ENCODE measurements around the gene GPC6.

Gene GPC6

GRCh38 chr13:93714171-93714570 is 487.6 kb downstream of the GPC6 start:
- no peak for TF ChIP-seq CTCF (IDR thresholded peaks at IDR 0.05; ENCODE audit: control insufficient read depth, insufficient read depth, low read depth, low read length, missing control alignments)
- H3K4me3 ChIP-seq (ENCODE audit: control insufficient read depth, low read depth, low read length): no peak overlapping the region
- no peak for DNase-seq (ENCODE audit: low read depth)

- H3K4me3 ChIP-seq (ENCODE audit: control insufficient read depth, low read depth, low read length): no peak overlapping the region
- no peak for TF ChIP-seq CTCF (IDR thresholded peaks at IDR 0.05; ENCODE audit: control insufficient read depth, insufficient read depth, low read depth, low read length, missing control alignments)
- DNase-seq (ENCODE audit: low read depth): no peak
Measured at GRCh38 chr13:93715866-93716265, 489.3 kb downstream of the GPC6 start.

GRCh38 chr13:93716623-93717022 is 490.0 kb downstream of the GPC6 start:
- TF ChIP-seq CTCF (IDR thresholded peaks at IDR 0.05; ENCODE audit: control insufficient read depth, insufficient read depth, low read depth, low read length, missing control alignments): no peak
- DNase-seq (ENCODE audit: low read depth): no peak
- no peak overlapping the region for H3K4me3 ChIP-seq (ENCODE audit: control insufficient read depth, low read depth, low read length)

- no peak for DNase-seq (ENCODE audit: low read depth)
- no peak overlapping the region for H3K4me3 ChIP-seq (ENCODE audit: control insufficient read depth, low read depth, low read length)
- no peak for TF ChIP-seq CTCF (IDR thresholded peaks at IDR 0.05; ENCODE audit: control insufficient read depth, insufficient read depth, low read depth, low read length, missing control alignments)
Measured at GRCh38 chr13:93721483-93721882, 494.9 kb downstream of the GPC6 start.

- no peak for TF ChIP-seq CTCF (IDR thresholded peaks at IDR 0.05; ENCODE audit: control insufficient read depth, insufficient read depth, low read depth, low read length, missing control alignments)
- H3K4me3 ChIP-seq (ENCODE audit: control insufficient read depth, low read depth, low read length): no peak overlapping the region
- DNase-seq (ENCODE audit: low read depth): no peak
Measured at GRCh38 chr13:93723316-93723715, 496.7 kb downstream of the GPC6 start.

GRCh38 chr13:93724187-93724586 is 497.6 kb downstream of the GPC6 start:
- no peak overlapping the region for H3K4me3 ChIP-seq (ENCODE audit: control insufficient read depth, low read depth, low read length)
- no peak for TF ChIP-seq CTCF (IDR thresholded peaks at IDR 0.05; ENCODE audit: control insufficient read depth, insufficient read depth, low read depth, low read length, missing control alignments)
- DNase-seq (ENCODE audit: low read depth): no peak
